ENCODE data around the gene MCEMP1.

DNA sequence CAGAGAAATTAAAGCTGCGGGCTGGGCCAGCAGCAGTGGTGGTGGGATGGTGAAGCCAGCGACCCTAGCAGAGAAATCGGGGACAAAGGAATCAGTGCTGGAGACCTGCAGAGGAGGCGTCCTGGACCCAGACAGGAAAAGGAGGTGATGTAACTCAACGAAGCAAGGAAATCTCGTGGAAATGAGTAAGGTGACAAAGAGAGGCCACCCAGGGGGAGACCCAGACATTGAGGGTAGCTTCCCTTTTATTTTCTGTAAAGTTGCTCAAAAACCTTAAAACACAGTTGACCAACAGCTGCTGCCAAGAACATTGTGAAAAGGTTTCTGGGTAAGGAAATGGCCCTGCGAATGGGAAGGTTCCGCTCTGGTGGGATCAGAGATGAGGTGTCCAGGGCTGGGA lies 21.3 kb upstream of the MCEMP1 start:
- TF ChIP-seq, protein P1, sequence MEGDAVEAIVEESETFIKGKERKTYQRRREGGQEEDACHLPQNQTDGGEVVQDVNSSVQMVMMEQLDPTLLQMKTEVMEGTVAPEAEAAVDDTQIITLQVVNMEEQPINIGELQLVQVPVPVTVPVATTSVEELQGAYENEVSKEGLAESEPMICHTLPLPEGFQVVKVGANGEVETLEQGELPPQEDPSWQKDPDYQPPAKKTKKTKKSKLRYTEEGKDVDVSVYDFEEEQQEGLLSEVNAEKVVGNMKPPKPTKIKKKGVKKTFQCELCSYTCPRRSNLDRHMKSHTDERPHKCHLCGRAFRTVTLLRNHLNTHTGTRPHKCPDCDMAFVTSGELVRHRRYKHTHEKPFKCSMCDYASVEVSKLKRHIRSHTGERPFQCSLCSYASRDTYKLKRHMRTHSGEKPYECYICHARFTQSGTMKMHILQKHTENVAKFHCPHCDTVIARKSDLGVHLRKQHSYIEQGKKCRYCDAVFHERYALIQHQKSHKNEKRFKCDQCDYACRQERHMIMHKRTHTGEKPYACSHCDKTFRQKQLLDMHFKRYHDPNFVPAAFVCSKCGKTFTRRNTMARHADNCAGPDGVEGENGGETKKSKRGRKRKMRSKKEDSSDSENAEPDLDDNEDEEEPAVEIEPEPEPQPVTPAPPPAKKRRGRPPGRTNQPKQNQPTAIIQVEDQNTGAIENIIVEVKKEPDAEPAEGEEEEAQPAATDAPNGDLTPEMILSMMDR (IDR thresholded peaks at IDR 0.05; ENCODE audit: poor library complexity, severe bottlenecking), result no peak
- TF ChIP-seq SMC3 (conservative IDR thresholded peaks at IDR 0.05; ENCODE audit: poor library complexity) (no peak), POLR2AphosphoS5 (IDR thresholded peaks at IDR 0.05) (no peak), EZH2 (IDR thresholded peaks at IDR 0.05; ENCODE audit: borderline replicate concordance, insufficient read depth, low read length, poor library complexity, severe bottlenecking) (no peak)
- TF ChIP-seq, protein P2, sequence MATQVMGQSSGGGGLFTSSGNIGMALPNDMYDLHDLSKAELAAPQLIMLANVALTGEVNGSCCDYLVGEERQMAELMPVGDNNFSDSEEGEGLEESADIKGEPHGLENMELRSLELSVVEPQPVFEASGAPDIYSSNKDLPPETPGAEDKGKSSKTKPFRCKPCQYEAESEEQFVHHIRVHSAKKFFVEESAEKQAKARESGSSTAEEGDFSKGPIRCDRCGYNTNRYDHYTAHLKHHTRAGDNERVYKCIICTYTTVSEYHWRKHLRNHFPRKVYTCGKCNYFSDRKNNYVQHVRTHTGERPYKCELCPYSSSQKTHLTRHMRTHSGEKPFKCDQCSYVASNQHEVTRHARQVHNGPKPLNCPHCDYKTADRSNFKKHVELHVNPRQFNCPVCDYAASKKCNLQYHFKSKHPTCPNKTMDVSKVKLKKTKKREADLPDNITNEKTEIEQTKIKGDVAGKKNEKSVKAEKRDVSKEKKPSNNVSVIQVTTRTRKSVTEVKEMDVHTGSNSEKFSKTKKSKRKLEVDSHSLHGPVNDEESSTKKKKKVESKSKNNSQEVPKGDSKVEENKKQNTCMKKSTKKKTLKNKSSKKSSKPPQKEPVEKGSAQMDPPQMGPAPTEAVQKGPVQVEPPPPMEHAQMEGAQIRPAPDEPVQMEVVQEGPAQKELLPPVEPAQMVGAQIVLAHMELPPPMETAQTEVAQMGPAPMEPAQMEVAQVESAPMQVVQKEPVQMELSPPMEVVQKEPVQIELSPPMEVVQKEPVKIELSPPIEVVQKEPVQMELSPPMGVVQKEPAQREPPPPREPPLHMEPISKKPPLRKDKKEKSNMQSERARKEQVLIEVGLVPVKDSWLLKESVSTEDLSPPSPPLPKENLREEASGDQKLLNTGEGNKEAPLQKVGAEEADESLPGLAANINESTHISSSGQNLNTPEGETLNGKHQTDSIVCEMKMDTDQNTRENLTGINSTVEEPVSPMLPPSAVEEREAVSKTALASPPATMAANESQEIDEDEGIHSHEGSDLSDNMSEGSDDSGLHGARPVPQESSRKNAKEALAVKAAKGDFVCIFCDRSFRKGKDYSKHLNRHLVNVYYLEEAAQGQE (IDR thresholded peaks at IDR 0.05; ENCODE audit: borderline replicate concordance), result no peak
